Ovary (tissue), 9 donors: ENCODE data around the gene CKB. TPM values are rescaled to one million over a fixed set of nuclear protein-coding genes. Genes with fewer than 3 reads are reported as not detected.

Source experiments
- DNase-seq, 5 donors: peaks; one replicate each; pipeline ENCODE4 v3.0.0-alpha.2; 2019 to 2020
- H3K27ac ChIP-seq, 2 donors: fragments of 200-600 bp; one replicate each; pipeline versions ENCODE4 v1.5.1 to v1.8.0; 2019 to 2022
- H3K27me3 ChIP-seq: fragments of 200-600 bp; one replicate; pipeline ENCODE4 v1.8.0; 2022
- H3K36me3 ChIP-seq: fragments of 200-600 bp; sonication (generic); one replicate; pipeline ENCODE4 v1.5.1; 2019
- H3K4me1 ChIP-seq: one replicate; pipeline ENCODE4 v1.8.1; 2013; ENCODE audit warnings: mild to moderate bottlenecking, moderate library complexity; ENCODE audit not compliant: insufficient read depth
- H3K4me3 ChIP-seq: fragments of 200-600 bp; sonication (generic); one replicate; pipeline ENCODE4 v1.5.1; 2017
- H3K9me3 ChIP-seq, 2 donors: fragments of 200-600 bp in 1 of 2; sonication (generic) in 1 of 2; one replicate each; pipeline versions ENCODE4 v1.5.1 to v1.8.1; 2013 to 2019; ENCODE audit warnings: mild to moderate bottlenecking in 1 of 2, moderate library complexity in 1 of 2
- EP300 ChIP-seq: sonication (generic); formaldehyde crosslinking; IDR thresholded peaks from one replicate; pipeline ENCODE4 v1.6.1; 2017; ENCODE audit warnings: antibody characterized with exemption
- POLR2A ChIP-seq: fragments of 450-650 bp; IDR thresholded peaks from one replicate; pipeline ENCODE4 v1.6.1; 2017; ENCODE audit warnings: antibody characterized with exemption, mild to moderate bottlenecking, moderate library complexity
- WGBS, 3 donors: extraction: QIAGEN DNeasy Blood & Tissue Kit in 1 of 3; methylation state at CpG; one replicate each; pipeline versions ENCODE4 v1.1.5 to v1.1.7; 2013 to 2017; 5-methylcytosine and 5-hydroxymethylcytosine counted together
- intact Hi-C, 4 donors: fragments of 100-400 bp; cut with DNase I; formaldehyde crosslinking; loops; one replicate each; pipeline versions ENCODE4 v1.11.0 to v1.15.1; 2022 to 2023
- polyA plus RNA-seq, 2 donors: library from polyadenylated mRNA; stranded (reverse); fragments of 200-250 nt in 1 of 2; fragments of 350-450 nt in 1 of 2; fragmentation: Illumina TruSeq in 1 of 2; extraction: RNeasy Lipid Tissue Mini Kit (QIAGEN cat#74804) in 1 of 2; gene quantifications; one replicate each; pipeline ENCODE4 v1.2.3, GENCODE V29; 2013 to 2014
- total RNA-seq, 7 donors: library from RNA; depleted of rRNA in 2 of 7; stranded (reverse); fragments of >200 nt in 2 of 7; fragmentation: NEBNext Ultra II Directional in 3 of 7; extraction: Animal tissue kit (Norgen Biotek cat#: 25700) in 3 of 7; gene quantifications; one replicate each; pipeline versions ENCODE4 v1.1.0 to v1.2.4, GENCODE V29; 2016 to 2023
- TF ChIP-seq, protein P1 (sequence below), 3 donors: fragments of 450-650 bp in 2 of 3; fragments of 200-600 bp in 1 of 3; IDR thresholded peaks; one replicate each; pipeline versions ENCODE4 v1.5.1 to v1.8.0; 2016 to 2022; ENCODE audit warnings: antibody characterized with exemption in 3 of 3, mild to moderate bottlenecking in 1 of 3
- donor health status: DM: no; HTN: no; CAD: no; lungs with moderate emphysema.
- donor health status: DM: no; HTN: no; CAD: no.
- donor health status: Bipolar disorder and iron deficiency.
- donor health status: DM: yes; HTN: yes; CAD: no.
- donor health status: DM: no; HTN: no; CAD: no.
- donor health status: DM: yes; HTN: yes; CAD: no.

CKB gene
- total and polyA plus RNA-seq, 9 donors = 47.5 to 284 (median 134) TPM

GRCh38 chr14:103545915-103546651 is 23.5 kb upstream of the CKB start:
- Histone ChIP-seq H3K4me3 (no peak overlapping the region), H3K27ac (no peak overlapping the region), H3K36me3 (no peaks in the 10 kb centered on the region), H3K4me1 (peaks cover 24% of the 10 kb centered on the region), H3K9me3 (no peaks in the 10 kb centered on the region), H3K27me3 (no peaks in the 10 kb centered on the region)
- TF ChIP-seq EP300 (no peak), POLR2A (no peak)
- TF ChIP-seq, protein P1, sequence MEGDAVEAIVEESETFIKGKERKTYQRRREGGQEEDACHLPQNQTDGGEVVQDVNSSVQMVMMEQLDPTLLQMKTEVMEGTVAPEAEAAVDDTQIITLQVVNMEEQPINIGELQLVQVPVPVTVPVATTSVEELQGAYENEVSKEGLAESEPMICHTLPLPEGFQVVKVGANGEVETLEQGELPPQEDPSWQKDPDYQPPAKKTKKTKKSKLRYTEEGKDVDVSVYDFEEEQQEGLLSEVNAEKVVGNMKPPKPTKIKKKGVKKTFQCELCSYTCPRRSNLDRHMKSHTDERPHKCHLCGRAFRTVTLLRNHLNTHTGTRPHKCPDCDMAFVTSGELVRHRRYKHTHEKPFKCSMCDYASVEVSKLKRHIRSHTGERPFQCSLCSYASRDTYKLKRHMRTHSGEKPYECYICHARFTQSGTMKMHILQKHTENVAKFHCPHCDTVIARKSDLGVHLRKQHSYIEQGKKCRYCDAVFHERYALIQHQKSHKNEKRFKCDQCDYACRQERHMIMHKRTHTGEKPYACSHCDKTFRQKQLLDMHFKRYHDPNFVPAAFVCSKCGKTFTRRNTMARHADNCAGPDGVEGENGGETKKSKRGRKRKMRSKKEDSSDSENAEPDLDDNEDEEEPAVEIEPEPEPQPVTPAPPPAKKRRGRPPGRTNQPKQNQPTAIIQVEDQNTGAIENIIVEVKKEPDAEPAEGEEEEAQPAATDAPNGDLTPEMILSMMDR (IDR thresholded peaks at IDR 0.05) = no peak
- 76 to 80% (median 77%) methylated on average over 26 to 27 of the region's 27 CpGs for WGBS, 3 donors
- intact Hi-C loops = loop anchor here in 2 of 4 donors (1.0 to 5.0 kb wide), 3 partner anchors 28 to 47 kb away; no protein-coding TSS in a partner anchor
- peak in 4 of 5 donors; percentile 21 to 49 (median 37) for DNase-seq

DNA sequence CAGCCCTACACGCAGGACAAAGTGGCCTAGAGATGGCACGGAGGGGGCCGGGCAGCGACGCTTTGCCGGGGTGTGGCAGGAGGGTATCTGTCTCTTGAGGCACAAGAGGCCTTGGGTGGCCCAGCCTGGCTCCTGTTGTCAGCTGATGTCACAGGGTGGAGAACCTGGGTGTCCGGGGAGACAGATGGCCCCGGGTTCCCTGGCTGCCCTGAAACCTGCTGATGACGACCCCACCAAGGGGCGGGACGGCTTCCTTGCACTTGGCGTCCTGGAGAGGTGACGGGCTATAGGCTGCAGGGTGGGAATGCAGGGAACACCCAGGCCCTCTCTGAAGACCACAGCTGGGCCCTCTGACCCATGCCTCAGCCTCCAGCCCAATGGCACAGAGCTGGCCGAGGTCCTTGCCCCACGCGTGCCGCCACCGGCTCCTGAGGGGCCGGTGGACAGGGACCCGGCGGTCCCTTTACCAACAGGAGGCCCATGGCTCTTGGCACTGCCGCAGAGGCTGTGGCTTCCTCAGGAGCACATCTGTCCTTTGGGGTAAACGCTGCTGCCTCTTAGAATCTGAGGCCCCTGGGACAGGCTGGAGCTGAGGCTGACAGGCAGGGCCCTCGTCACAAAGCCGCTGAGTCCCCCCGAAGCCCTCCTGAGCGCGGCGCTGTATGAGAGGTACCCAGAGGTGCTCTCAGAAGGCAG is 22.7 kb upstream of the CKB start:
- Histone ChIP-seq H3K36me3 (no peaks in the 10 kb centered on the region), H3K4me1 (peaks cover 27% of the 10 kb centered on the region), H3K9me3 (no peaks in the 10 kb centered on the region), H3K4me3 (no peak overlapping the region), H3K27ac (no peak overlapping the region), H3K27me3 (no peaks in the 10 kb centered on the region)
- intact Hi-C loops = loop anchor here in 1 of 4 donors (5.0 kb wide), 1 partner anchor 43 kb away; no protein-coding TSS in a partner anchor
- peak in 4 of 5 donors; percentile 18 to 42 (median 36) for DNase-seq
- WGBS, 3 donors = 87 to 92% (median 90%) methylated on average over 29 of the region's 29 CpGs
- TF ChIP-seq, protein P1 (IDR thresholded peaks at IDR 0.05) = no peak
- no peak for TF ChIP-seq POLR2A
- TF ChIP-seq EP300 = no peak

DNA sequence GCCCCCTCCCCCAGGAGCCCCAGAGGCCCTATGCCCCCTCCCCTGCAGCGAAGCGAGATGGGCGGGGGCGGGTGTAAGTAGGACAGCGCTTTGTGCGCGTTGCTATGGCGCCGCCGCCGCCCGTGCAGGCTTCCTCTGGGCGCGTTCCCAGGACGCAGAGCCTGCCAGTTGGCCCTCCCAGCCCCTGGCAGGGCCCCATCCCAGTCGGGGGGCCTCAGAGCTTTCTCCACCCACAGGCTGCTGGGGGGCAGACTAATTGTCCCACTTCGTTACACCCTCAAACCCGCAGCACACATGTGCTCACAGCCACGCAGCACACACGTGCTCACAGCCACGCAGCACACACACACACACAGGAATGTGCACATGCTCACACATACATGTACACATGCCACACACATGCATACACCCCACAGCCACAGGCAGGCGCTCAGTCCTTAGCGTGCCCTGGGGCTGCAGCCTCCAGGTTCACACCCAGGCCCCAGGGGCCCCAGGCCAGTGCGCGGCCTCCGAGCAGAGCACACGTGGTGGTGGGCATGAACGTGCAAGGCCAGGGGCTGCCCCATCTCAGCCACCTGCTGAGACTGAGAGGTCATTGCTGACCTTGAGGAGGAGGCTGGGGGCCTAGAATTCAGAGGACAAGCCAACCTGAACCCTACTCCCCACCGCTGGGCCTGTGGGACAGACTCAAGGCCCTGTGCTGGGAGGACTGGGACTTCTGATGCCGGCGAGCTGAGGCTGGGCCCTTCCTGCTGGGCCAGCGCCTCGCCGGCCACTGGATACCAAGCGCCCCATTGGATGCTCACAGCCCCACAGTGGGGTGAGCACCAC is 22.0 kb upstream of the CKB start:
- H3K27me3 ChIP-seq = no peaks in the 10 kb centered on the region
- 37 to 44% (median 40%) methylated on average over 25 to 35 of the region's 35 CpGs for WGBS, 3 donors
- H3K4me1 ChIP-seq = peaks cover 29% of the 10 kb centered on the region
- H3K9me3 ChIP-seq = no peaks in the 10 kb centered on the region
- H3K36me3 ChIP-seq = no peaks in the 10 kb centered on the region
- H3K4me3 ChIP-seq = no peak overlapping the region
- DNase-seq = peak; percentile 64 to 85 (median 77)
- TF ChIP-seq EP300 = no peak
- TF ChIP-seq, protein P1 (IDR thresholded peaks at IDR 0.05) = no peak
- no peak for TF ChIP-seq POLR2A
- H3K27ac ChIP-seq = no peak overlapping the region
- intact Hi-C loops = loop anchor here in 2 of 4 donors (5.0 kb wide), 1 partner anchor 42 kb away; no protein-coding TSS in a partner anchor
